PFSK-1 (cell line): Measurements from ENCODE around the gene SUMO4.
A peak's percentile ranks its signal among the peaks of the same experiment; 100 is the strongest.

Source experiments
- FOXP2 ChIP-seq: optimal IDR thresholded peaks from 2 replicates; pipeline ENCODE3; 2011; ENCODE audit warnings: borderline replicate concordance, control low read depth, inconsistent platforms; ENCODE audit not compliant: insufficient read depth; ENCODE audit errors: extremely low read length, extremely low read depth
- POLR2AphosphoS5 ChIP-seq: IDR thresholded peaks from 2 replicates; pipeline ENCODE4 v1.6.1; 2012; ENCODE audit warnings: low read depth, mild to moderate bottlenecking, control low read depth, low read length, moderate library complexity
- SIN3A ChIP-seq: IDR thresholded peaks from 2 replicates; pipeline ENCODE4 v1.6.1; 2012; ENCODE audit warnings: mild to moderate bottlenecking, low read length, moderate library complexity, borderline replicate concordance; ENCODE audit not compliant: insufficient read depth
- TAF1 ChIP-seq: IDR thresholded peaks from 2 replicates; pipeline ENCODE4 v1.6.1; 2012; ENCODE audit warnings: low read length, control low read depth, borderline replicate concordance; ENCODE audit not compliant: insufficient read depth
- TF ChIP-seq, protein P1 (sequence below), 2 experiments: IDR thresholded peaks; 2 replicates each; pipeline versions ENCODE4 v1.6.1 to v1.8.0; 2011 to 2012; ENCODE audit warnings: low read depth in 2 of 2, low read length in 2 of 2, control low read depth in 1 of 2, inconsistent platforms in 1 of 2, mild to moderate bottlenecking in 1 of 2, moderate library complexity in 1 of 2; ENCODE audit not compliant: insufficient read depth in 1 of 2

The SUMO4 gene

GRCh38 chr6:149425754-149426153 lies 25.7 kb downstream of the SUMO4 start:
- no peak for TF ChIP-seq POLR2AphosphoS5
- TF ChIP-seq, protein P1, sequence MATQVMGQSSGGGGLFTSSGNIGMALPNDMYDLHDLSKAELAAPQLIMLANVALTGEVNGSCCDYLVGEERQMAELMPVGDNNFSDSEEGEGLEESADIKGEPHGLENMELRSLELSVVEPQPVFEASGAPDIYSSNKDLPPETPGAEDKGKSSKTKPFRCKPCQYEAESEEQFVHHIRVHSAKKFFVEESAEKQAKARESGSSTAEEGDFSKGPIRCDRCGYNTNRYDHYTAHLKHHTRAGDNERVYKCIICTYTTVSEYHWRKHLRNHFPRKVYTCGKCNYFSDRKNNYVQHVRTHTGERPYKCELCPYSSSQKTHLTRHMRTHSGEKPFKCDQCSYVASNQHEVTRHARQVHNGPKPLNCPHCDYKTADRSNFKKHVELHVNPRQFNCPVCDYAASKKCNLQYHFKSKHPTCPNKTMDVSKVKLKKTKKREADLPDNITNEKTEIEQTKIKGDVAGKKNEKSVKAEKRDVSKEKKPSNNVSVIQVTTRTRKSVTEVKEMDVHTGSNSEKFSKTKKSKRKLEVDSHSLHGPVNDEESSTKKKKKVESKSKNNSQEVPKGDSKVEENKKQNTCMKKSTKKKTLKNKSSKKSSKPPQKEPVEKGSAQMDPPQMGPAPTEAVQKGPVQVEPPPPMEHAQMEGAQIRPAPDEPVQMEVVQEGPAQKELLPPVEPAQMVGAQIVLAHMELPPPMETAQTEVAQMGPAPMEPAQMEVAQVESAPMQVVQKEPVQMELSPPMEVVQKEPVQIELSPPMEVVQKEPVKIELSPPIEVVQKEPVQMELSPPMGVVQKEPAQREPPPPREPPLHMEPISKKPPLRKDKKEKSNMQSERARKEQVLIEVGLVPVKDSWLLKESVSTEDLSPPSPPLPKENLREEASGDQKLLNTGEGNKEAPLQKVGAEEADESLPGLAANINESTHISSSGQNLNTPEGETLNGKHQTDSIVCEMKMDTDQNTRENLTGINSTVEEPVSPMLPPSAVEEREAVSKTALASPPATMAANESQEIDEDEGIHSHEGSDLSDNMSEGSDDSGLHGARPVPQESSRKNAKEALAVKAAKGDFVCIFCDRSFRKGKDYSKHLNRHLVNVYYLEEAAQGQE (IDR thresholded peaks at IDR 0.05; ENCODE audit: insufficient read depth in 1 of 2, low read depth in 2 of 2, low read length in 2 of 2): no peak
- no peak for TF ChIP-seq SIN3A

- no peak for TF ChIP-seq SIN3A
- no peak for TF ChIP-seq POLR2AphosphoS5
- no peak for TF ChIP-seq FOXP2
- no peak for TF ChIP-seq TAF1
- TF ChIP-seq, protein P1 (IDR thresholded peaks at IDR 0.05; ENCODE audit: insufficient read depth in 1 of 2, low read depth in 2 of 2, low read length in 2 of 2): no peak
Measured at GRCh38 chr6:149428606-149429005, 28.5 kb downstream of the SUMO4 start.

GRCh38 chr6:149429427-149430360 lies 29.6 kb downstream of the SUMO4 start:
- no peak for TF ChIP-seq TAF1
- no peak for TF ChIP-seq SIN3A
- TF ChIP-seq FOXP2: no peak
- TF ChIP-seq, protein P1 (IDR thresholded peaks at IDR 0.05; ENCODE audit: insufficient read depth in 1 of 2, low read depth in 2 of 2, low read length in 2 of 2): no peak
- TF ChIP-seq POLR2AphosphoS5: no peak

DNA sequence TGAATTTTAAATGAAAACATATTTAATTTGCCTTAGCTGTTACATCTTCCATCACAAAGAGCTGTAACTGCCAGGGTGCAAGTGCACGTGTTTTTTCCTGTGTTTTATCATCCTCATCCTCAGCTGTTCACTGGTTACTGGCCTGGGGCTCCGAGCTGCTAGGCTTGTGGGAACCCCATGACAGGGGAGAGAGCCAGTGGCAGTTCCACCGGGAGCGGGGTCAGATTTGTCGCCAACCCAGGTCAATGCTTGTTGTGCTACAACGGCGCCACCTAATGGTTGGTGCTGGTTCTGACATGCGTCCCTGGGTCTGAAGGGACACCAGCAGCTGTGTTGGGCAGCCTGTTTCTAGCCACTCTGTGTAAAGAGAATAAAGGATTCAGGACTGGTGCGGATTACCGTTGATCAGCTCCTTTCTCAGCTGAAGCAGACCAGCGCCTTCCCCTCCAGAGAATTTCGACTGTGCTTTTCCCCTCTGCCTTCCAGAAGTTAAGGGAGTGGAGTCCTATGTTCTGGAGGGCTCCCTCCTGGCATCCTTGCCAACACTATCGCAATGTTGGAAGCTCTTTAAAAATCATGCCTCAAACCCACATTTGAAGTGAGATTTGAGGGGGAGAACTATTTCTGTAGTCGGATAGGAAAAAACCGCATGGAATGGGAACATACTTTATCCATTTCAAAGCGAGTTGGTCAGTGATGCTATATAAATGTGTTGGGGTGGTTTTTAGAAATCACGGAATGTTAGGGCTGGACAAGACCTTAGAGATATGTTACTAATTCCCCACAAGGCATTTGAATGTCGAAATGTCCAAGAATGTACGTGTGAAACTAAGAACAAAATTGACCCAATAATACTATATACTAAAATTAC lies 32.1 kb downstream of the SUMO4 start:
- TF ChIP-seq, protein P1 (IDR thresholded peaks at IDR 0.05; ENCODE audit: insufficient read depth in 1 of 2, low read depth in 2 of 2, low read length in 2 of 2): no peak
- TF ChIP-seq FOXP2: peak; percentile 78
